CD4-positive, alpha-beta T cell treated with Interleukin-21 for 1 hour (primary cell): ENCODE data around the gene GAS2L2.

Experiments
- DNase-seq: peaks from one replicate; pipeline ENCODE4 v3.0.0-alpha.2; 2020

The GAS2L2 gene

DNA sequence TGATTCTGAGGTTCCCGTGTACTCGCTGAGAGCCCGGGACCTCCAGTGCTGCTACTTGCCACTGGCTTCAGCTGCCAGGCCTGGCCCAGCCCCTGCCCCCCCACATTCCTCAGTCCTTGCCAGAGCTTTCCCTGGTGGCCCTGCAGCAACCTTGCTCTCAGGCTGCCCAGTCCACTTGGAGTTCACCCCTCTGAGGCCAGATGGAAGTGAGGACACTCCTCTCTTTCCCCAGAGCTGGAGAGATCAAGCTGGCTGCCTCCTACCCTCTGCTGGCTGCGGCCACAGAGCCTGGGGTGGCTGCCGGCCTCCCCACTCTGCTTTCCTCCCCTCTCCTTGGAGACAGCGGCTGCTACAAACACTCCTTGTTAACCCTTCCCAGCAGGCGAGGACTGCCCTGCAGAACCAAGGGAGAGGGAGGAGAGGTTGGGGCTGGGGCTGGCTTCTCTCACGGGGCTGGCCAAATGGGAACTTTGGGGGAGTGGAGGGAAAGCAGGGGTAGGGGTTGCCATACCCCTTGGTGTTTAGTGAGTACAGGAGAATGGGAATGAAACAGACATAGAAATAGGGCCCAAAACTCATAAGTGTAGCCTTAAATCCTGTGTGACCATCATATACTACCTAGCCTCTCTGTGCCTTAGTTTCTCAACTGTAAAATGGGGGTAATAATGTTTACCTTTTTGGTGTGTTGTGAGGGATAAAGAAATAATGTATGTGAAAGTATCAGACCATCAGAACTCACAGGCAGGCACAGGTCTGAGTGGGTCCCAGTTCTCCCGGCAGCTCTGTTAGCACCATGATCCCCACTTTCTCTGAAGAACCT is at the start of gene GAS2L2:
TSS of gene GAS2L2 (minus strand) at position 295 of the 820 bp plus-strand sequence. CDS start 389 bp downstream, outside the sequence.
- no peak for DNase-seq

DNA sequence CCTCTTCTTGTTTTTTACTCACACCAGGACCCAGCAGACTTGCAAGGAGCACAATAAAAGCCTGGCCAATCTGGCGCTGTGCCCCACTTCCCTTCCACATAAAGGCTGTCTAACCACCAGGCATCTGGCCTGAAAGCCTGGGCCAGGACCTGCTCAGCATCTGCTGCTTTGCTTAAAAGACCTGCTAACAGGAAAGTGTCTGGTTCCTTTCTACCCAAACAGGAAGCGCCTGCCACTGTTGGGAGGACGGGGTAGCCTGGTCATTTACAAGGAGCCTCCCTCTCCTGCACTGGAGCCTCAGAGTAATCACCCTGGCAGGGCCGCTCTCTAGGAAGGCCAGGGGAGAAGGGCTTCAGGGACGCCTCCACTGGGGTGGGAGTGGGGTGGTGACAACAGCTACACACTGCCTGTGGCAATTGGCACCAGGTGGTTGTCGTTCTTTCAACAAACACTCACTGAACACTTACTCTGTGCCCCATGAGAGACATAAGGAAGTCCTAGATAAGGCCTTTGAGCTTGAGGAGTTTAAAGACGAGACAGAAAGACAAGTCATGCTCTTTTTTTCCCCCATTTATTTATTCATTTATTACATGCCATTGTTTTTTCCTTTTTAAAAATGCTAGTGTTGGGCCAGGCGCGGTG is 48.7 kb upstream of the GAS2L2 start:
- DNase-seq = no peak

DNA sequence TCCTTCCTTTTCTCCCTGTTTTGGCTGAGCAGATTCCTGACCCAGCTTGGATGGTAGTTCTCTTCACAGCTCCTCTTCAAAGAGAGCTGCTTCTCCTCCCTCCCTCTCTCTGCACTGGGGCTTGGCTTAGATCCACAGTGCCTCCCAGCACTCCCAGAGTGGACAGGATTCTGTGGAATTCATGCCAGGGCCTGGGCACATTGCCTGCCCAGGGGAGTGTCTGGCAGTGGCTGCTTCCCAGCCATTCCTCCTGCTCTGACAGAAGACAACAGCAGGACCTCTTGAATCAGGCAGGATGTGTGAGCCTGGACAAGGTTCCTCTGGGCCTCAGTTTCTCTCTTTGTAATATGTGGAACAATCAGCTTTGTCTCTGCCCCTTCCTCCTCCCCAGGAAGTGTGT is 46.9 kb upstream of the GAS2L2 start:
- no peak for DNase-seq

DNA sequence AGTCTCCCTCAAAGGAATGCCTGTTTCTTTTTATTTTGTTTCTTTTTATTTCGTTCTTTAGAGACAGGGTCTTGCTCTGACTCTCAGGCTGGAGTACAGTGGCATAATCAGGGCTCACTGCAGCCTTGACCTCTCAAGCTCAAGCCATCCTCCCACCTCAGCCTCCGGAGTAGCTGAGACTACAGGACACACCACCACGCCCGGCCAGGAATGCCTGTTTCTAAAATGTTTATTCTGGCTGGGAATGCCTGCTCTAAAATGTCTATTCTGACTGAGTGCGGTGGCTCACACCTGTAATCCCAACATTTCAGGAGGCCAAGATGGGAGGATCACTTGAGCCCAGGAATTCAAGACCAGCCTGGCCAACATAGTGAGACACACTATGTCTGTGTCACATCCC is 44.9 kb upstream of the GAS2L2 start:
- no peak for DNase-seq

DNA sequence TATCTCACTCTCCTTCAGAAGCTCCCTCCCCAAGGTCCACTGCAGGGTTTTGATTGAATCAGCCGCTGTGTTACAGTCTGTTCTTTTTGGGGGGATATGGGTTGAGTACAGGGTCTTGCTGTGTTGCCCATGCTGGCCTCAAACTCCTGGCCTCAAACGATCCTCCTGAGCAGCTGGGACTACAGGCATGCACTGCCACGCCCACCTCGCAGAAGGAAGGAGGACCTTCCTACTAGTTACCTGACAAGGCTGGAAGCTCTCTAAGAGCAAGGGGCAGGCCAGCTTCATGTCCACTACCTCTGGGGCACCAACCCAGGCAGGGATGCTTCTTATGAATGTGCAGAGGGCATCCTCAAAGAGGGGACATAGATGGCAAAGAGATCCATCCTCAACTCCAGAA is 44.3 kb upstream of the GAS2L2 start:
- no peak for DNase-seq

DNA sequence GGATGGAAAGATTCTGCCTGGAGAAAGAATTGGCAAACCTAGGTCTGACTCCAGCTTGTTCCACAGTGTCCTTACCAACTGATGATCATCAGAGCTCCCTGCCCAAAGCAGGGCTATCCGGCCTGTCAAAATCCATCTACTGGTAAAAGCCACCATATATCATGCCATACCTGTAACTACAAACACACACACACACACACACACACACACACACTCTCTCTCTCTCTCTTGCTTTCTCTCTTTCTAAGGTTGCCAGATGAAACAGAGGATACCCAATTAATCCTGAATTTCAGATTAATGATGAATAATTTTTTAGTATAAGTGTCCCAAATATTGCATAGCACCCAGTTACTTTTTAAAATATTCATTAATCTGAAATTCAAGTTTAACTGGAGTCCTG is 43.9 kb upstream of the GAS2L2 start:
- DNase-seq = no peak

DNA sequence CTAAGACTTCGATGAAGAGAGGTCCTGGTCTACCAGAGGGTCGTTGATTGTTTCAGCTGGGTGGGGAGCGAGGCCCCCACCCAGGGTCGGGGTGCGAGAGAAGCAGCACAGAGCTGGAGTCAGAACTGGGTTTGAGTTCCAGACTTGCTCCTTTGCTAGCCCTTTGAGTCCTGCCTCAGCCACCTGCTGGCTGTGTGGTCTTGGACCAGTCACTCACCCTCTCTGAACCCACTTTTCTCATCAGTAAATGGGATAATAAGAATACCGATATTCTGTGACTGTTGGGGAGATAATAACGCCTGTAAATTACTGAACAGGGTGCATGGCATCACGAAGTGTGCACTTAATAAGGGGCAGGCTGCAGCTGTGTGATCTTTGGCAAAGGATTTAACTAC is 42.8 kb upstream of the GAS2L2 start:
- no peak for DNase-seq

DNA sequence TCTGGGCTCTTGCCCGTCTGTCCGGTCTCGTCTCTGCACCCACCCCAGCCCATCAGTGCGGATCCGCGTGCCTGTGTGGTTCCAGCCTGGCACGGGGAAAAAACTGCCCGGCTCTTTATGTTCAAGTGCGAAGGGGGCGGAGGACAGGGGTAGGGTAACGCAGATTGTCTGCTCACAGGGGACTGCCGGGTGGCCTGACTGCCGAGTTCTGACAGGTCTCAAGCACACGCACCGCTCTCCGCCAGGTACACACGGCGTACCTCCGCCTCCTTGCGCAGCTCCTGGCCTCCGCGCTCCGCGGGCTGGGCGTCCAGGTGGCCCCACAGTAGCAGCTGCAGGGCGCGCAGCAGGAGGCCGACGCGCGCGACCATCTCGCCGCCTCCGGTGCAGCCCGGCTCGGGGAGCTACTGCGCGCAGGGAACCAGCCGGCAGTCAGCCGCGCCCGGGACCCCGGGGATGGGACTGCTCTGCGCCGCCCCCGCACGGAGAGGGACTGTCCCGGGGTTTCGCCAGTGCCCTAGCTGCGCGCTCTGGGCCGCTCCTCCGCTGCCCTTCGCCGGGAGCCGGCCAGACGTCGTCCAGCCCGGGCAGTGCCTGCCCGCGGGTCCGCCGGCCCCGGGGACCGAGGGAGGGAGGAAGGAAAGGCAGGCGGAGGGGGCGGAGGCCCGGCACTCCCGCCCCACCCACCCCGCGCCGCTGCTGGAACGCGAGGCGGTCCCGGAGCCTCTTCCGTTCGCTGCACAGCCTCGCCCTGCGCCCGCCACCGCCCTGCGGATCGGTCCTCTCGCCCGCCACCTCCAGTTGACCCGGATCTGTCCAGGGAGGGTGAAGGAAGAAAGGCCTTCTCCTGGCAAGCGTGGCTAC is 42.2 kb upstream of the GAS2L2 start, which contains the start of gene MMP28:
TSS of gene MMP28 (minus strand) at position 635 of the 864 bp plus-strand sequence. CDS start at position 371, 264 bp downstream.
- peak; percentile 13 for DNase-seq

DNA sequence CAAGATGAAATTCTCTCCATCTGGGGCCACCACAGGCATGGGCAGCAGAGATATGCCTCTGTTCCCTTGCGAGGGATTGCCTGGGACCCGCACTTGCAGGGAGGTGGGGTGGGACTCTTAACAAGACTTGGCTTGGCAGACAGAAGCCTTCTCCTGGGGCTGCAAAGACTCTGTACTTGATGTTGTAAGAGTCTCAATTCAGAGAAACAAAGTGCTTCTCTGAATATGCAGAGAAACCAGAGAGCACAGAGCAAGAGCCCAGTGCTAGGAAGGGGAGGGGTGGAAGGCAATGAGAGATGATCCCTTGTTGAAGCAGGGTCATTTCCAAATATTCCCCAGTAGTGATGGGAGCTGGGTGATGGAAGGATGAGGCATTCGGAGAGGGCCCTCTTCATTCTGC is 40.2 kb upstream of the GAS2L2 start:
- no peak for DNase-seq

DNA sequence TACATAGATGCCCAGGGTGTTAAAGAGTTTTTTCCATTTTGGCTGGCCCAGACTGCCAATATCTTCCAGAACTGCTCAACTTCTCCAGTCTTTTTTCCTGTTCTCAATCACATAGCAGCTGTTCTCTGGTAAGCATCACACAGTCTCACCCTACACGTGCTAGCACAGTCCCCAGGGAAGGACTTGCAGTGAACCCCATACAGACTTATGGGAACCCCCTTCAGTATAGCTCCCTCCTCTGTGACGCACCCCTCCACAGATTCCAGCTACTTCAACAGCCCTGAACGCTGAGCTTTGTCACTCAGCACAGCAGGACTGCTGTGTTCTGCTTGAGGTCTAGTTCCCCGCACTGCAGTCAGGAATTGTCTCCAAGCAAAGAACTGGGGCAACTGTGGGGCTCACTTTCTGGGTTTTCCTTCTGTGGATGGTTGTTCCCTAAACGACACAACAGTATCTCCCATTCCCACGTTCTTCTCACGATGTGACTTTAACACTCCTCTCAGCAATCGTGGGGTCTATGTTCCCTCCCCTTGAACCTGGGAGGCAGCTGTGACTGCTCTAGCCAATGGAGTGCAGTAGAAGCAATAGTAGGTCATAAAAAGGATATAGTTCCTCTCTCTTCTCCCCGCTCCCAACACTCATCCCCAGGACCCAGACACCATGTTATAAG is 38.8 kb upstream of the GAS2L2 start:
- DNase-seq = no peak

DNA sequence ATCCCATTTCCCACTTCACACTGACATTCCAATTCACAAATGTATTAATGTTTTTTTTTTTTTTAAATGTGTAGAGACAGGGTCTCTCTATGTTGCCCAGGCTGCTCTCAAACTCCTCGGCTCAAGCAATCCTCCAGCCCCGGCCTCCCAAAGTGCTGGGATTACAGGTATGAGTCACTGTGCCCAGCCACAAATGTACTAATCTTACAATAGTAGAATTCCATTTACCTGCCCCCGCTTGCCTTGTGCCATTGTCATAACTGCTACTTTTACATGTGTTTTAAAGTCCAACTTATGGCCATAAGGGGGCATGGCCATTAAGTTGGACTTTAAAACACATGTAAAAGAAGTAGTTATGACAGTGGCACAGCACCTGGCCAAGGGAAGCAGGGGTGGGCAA is 37.8 kb upstream of the GAS2L2 start:
- DNase-seq = no peak

DNA sequence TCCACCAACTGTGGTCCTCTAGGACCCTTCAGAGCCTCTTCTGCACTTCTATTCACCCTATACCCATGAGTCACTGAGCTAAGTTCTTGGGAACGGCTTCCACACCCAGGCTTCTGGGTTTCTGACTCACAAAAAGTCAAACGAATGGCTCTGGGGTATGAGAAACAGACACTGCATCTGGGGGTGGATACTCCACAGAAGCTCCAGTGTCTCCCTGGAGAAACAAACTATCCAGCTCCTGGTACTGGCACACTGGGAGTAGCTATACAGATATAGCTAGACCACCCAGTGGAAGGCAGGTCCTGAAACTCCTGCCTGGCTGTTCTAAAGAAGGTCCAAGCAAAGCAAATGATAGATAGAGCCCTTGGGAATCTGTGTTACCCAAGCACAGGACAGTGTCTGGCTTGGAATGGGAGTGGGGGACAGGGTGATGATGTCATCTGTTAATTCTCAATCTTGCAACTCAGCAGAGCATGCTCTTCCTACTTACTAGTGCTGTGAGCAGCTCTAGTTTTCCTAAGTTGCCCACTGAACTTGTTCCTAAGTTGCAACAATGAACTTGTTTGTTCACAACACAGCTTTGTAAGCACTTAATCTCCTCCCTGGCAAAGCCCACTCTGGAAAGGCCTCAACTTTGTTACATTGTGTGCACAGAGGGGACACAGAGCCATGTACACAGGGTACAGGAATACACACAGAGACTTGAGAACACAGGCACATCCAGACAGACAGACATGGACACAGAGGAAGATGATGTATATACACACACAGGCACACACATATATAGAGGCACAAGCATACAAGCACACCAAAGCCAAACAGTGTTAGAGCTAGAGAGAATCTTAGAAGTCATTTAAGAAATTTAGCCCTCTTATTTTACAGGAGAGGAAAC is 35.7 kb upstream of the GAS2L2 start:
- no peak for DNase-seq

DNA sequence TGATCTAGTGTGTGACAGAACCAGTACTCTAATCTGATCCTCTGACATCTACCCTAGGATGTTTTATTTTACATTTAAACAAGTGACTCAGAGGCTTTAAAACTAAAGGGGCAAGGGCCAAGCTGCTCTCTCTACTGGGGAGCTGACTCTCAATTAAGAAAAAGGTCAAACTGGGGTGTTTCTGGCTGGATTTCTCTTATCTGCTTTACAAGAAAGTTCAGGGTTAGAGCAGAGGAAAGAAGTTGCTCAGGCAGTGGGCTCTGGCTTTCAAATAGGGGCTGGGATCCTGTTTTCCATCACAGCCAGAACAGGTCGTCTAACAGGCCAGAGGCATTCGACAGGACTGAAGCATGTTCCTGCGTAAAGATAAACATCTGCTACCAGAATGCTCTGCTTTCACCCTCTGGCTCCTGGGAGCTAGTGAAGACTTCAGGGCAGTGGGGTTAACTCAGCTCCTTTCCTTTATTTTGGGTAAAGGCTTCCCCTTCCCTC is 33.9 kb upstream of the GAS2L2 start:
- DNase-seq = no peak

DNA sequence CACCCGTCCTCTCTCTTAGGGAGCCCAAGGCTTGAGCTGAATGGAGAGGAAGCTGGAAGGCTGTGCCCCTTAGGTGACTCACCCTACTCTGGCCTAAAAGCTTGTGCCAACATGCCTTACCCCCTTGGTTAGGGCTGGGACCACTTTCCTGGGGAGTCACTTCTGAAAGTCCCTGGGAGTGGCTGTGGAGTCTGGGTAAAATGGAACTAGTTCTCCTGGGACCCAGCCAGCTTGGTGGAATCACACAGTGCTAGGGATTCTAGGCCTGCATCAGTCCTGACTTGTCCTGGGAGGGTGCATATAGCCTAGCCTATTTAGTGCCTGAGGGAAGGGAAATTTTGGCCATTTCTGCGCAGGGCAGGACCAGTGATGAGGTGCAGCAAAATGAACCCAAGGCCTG is 31.9 kb upstream of the GAS2L2 start:
- DNase-seq = no peak

DNA sequence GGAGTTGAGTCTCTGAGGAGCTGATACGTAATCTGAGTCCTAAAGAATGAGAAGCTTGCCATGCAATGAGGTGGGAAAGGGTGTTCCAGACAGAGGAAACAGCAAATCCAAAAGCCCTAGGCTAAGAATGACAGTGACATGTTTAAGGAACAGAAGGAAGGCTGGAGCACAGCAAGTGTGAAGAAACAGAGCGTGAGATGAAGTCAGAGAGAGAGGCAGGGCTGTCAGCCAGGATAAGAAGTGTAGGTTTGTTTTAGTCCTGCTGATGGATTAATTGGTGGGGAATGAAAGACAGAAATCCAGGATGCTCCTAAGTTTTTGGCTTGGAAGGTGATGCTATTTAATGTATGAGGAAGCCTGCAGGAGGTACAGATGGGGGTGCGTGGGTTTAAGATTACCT is 27.9 kb upstream of the GAS2L2 start:
- DNase-seq = no peak

DNA sequence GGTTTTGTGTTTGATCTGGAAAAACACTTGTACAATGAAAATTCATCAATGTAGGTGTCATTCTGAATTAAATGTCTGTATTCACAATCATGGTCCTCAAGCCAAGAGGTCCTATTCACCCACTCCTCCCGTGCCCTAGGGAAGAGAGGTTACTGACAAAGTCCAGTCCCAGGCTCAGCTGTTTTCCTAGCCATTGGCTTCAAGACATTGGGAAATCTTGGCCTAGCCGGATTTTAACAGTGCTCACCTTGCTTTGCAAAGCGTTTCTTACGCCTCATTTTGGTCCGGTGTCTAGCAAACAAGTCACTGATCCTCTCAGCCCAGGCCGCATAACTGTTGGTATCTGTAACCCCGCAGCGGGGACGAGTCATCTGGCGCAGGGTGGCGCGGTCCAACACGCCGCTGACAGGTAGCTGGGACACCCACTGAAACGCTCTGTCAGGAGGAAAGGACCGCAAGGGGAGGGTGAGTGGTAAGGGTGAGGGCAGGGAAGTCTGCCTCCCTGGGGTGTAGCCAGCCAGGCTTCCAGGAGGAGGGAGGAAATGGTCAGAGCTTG is 25.7 kb upstream of the GAS2L2 start:
- DNase-seq = no peak

DNA sequence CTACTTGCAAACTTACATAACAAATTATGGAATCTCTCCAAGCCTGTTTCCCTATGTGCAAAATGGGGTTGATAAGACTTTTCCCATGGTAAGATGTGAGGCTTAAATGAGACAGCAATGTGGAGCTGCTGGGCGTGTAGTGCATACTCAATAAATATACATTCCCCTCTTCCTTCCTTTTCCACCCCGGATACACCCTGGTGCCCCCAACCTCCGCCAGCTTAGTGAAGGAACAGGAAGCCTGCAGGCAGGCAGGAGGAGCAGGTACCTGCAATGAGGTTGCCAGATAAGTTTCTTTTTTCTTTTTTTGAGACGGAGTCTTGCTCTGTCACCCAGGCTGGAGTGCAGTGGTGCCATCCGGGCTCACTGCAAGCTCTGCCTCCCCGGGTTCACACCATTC is 22.5 kb upstream of the GAS2L2 start:
- DNase-seq = no peak

DNA sequence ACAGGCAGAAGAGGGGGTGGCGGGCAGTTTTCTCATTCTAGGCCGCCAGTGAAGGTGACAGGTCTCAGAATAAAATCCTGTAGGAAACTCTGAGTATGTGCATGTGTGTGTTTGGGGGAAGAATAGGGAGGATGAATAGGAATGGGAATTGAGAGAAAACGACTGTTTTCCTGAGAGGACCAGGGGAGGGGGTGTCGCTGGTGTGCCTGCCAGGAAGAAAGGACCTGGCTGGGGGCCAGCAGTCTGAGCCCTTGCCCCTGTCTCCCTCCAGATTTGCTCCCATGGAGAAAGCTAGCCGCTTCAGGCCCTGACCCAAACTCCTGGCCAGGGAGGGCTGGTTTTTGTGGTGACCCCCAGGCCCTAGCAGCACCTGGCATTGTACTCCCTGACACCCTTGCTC is 22.0 kb upstream of the GAS2L2 start:
- DNase-seq = no peak

DNA sequence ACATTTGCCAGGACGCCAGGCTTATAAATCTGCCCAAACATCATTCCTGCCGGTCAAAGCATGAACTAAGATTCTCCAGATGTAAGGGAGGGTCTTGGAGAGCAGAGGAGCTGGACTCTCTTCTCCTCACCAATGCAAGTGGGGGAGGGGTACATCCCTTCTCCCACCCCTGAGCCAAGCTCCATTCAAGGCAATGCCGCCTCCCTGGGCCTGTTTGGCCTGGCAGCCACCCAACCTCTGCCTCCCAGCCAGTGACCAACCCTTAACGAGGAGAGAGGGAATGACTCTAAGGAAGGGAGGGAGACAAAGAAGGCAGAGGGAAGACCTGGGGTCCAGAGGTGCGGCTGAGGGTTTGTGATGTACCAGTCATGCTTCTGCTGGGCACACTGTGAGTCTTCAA is 21.5 kb upstream of the GAS2L2 start:
- no peak for DNase-seq

DNA sequence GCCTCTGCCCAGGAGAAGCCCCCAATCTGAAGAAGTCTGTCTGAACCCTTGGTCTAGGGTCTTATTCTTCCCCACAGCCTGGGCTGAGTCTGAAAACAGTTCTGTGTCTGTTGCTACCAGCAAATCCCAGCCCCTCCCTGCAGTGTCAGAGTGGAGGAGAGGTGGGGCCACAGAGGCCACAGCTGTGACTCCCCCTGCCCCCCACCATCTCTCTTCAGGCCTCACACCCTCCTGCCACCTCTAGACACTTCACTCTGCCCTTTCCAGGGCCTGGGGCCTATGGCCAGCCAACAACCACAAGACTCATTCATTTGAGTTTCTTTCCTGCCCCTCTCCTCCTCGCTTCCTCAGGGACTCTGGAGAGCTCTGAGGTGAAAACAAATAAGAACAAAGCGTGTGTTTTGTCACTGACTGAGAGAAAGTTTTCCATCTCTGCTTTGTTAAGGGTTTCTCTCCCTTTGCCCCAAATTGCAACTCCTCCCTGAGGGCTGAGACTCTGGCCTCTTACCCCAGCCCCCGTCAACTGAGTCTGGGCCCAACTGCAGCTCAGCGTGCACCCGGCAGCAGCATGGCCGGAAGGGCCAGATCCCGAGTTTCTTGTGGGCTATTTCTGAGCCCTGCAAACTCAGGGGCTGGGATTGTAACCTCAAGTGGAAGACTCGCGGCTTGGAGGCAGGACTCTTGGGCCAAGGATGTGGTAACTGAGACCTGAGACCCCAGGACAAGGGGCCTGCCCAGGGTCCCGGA is 20.8 kb upstream of the GAS2L2 start:
- DNase-seq = no peak

DNA sequence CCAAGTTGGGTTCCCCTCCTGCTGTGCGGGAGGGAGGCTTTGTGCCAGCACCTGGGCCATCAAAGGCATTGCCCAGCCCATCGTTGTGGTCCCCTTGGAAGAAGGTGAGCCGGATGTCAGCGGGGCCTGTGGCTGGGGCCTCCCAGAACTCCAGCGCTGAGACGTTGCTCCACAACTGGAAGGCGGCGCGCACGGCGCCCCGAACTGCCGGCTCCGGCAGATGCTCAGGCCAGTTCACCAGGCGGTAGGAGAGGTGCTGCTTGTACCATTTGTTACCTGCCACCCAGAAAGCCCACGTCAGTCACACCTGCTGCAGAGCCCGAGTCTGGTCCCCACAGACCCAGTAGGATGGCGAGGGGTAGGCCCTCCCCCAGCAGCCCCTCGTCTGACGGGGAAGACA is 20.1 kb upstream of the GAS2L2 start:
- DNase-seq = no peak
